IMR-90 (cell line): ENCODE data around the gene ZNRF3. TPM values are rescaled to one million over a fixed set of nuclear protein-coding genes. Genes with fewer than 3 reads are reported as not detected.

Experiments
- ATAC-seq: fragments of 200-7000 bp; cut with Tn5 transposase; 2 replicates; pipeline ENCODE4 v1.9.1; 2020; ENCODE audit warnings: low read depth, mild to moderate bottlenecking, moderate library complexity
- BruUV-seq: library from RNA; stranded (reverse); fragments of 400-500 nt; replicated peaks from 2 replicates; lab custom pipeline; 2021; lab: Mats Ljungman, UMichigan
- CTCF ChIA-PET: fragments of 300-600 bp; formaldehyde crosslinking; extraction: SDS; loops from one replicate; lab custom pipeline; 2021; ENCODE audit warnings: antibody characterized with exemption; lab: Yijun Ruan, JAX
- POLR2A ChIA-PET: fragments of 300-600 bp; sonication (Branson Sonifier 250); formaldehyde crosslinking; loops from one replicate; lab custom pipeline; 2022; ENCODE audit warnings: antibody characterized with exemption; ENCODE audit not compliant: unreplicated experiment; lab: Charles Lee
- DNase-seq: peaks from one replicate; pipeline ENCODE4 v3.0.0; 2013
- H2AFZ ChIP-seq: replicated peaks from 2 replicates; pipeline ENCODE3; 2013; ENCODE audit warnings: low read length, mild to moderate bottlenecking; ENCODE audit not compliant: poor library complexity
- H2AK5ac ChIP-seq: 2 replicates; pipeline ENCODE4 v1.6.1; 2013; ENCODE audit warnings: low read depth, low read length, inconsistent platforms
- H2AK9ac ChIP-seq: replicated peaks from 2 replicates; pipeline ENCODE3; 2013; ENCODE audit warnings: mild to moderate bottlenecking, low read depth, low read length, moderate library complexity; ENCODE audit not compliant: poor library complexity
- H2BK120ac ChIP-seq: 2 replicates; pipeline ENCODE4 v1.6.1; 2013; ENCODE audit warnings: low read depth, low read length, inconsistent platforms
- H2BK15ac ChIP-seq: 3 replicates; pipeline ENCODE4 v1.6.1; 2013; ENCODE audit warnings: low read depth, low read length, inconsistent platforms
- H2BK20ac ChIP-seq: 2 replicates; pipeline ENCODE4 v1.6.1; 2013; ENCODE audit warnings: low read depth, mild to moderate bottlenecking, inconsistent platforms, low read length, moderate library complexity
- H2BK5ac ChIP-seq: 2 replicates; pipeline ENCODE4 v1.6.1; 2013; ENCODE audit warnings: mild to moderate bottlenecking, low read depth, low read length, inconsistent platforms; ENCODE audit not compliant: poor library complexity, severe bottlenecking
- H3K14ac ChIP-seq: replicated peaks from 2 replicates; pipeline ENCODE4 v1.6.1; 2013; ENCODE audit warnings: low read depth, low read length, inconsistent platforms
- H3K18ac ChIP-seq: 2 replicates; pipeline ENCODE4 v1.6.1; 2013; ENCODE audit warnings: low read depth, low read length, control low read depth
- H3K23ac ChIP-seq: 2 replicates; pipeline ENCODE4 v1.6.1; 2013; ENCODE audit warnings: low read depth, low read length, inconsistent platforms
- H3K27ac ChIP-seq: 2 replicates; pipeline ENCODE4 v1.5.1; 2013; ENCODE audit warnings: mild to moderate bottlenecking, control low read depth, low read length; ENCODE audit not compliant: insufficient read depth
- H3K27me3 ChIP-seq: 2 replicates; pipeline ENCODE4 v1.6.1; 2013; ENCODE audit warnings: low read length; ENCODE audit not compliant: control insufficient read depth, insufficient read depth
- H3K36me3 ChIP-seq: 2 replicates; pipeline ENCODE4 v1.6.1; 2013; ENCODE audit warnings: low read length, mixed read lengths; ENCODE audit not compliant: control insufficient read depth, insufficient read depth
- H3K4ac ChIP-seq: 2 replicates; pipeline ENCODE4 v1.6.1; 2013; ENCODE audit warnings: low read depth, low read length, inconsistent platforms
- H3K4me1 ChIP-seq: 2 replicates; pipeline ENCODE4 v1.6.1; 2013; ENCODE audit warnings: low read length, mixed read lengths; ENCODE audit not compliant: control insufficient read depth, insufficient read depth
- H3K4me2 ChIP-seq: 2 replicates; pipeline ENCODE4 v1.6.1; 2013; ENCODE audit warnings: low read depth, mild to moderate bottlenecking, control low read depth, low read length, moderate library complexity
- H3K4me3 ChIP-seq: 2 replicates; pipeline ENCODE4 v1.5.1; 2013; ENCODE audit warnings: low read depth, mild to moderate bottlenecking, control low read depth, low read length, moderate library complexity; ENCODE audit not compliant: insufficient read depth
- H3K56ac ChIP-seq: 2 replicates; pipeline ENCODE4 v1.6.1; 2013; ENCODE audit warnings: low read length, inconsistent platforms; ENCODE audit not compliant: insufficient read depth; ENCODE audit errors: extremely low read depth
- H3K79me1 ChIP-seq, 2 experiments: 2 replicates each; pipeline ENCODE4 v1.6.1; 2013; ENCODE audit warnings: low read length in 2 of 2, inconsistent platforms in 1 of 2, low read depth in 1 of 2
- H3K9ac ChIP-seq: 2 replicates; pipeline ENCODE4 v1.6.1; 2013; ENCODE audit warnings: low read depth, low read length, control low read depth
- H3K9me1 ChIP-seq: 2 replicates; pipeline ENCODE4 v1.6.1; 2013; ENCODE audit warnings: low read length, inconsistent platforms; ENCODE audit not compliant: insufficient read depth
- H3K9me3 ChIP-seq: 2 replicates; pipeline ENCODE4 v1.6.1; 2013; ENCODE audit warnings: low read length; ENCODE audit not compliant: control insufficient read depth, insufficient read depth
- H4K20me1 ChIP-seq: 2 replicates; pipeline ENCODE4 v1.6.1; 2013; ENCODE audit warnings: low read length, inconsistent platforms; ENCODE audit not compliant: insufficient read depth
- H4K5ac ChIP-seq: 2 replicates; pipeline ENCODE4 v1.6.1; 2013; ENCODE audit warnings: mild to moderate bottlenecking, low read depth, low read length, control low read depth
- H4K8ac ChIP-seq, 2 experiments: 2 replicates each; pipeline ENCODE4 v1.6.1; 2013; ENCODE audit warnings: low read depth in 2 of 2, low read length in 2 of 2, control low read depth in 1 of 2, inconsistent platforms in 1 of 2
- H4K91ac ChIP-seq: 2 replicates; pipeline ENCODE4 v1.6.1; 2013; ENCODE audit warnings: low read depth, low read length, inconsistent platforms; ENCODE audit not compliant: insufficient read depth
- BHLHE40 ChIP-seq: fragments of 150-350 bp; IDR thresholded peaks from 2 replicates; pipeline ENCODE4 v1.6.1; 2016; ENCODE audit warnings: mild to moderate bottlenecking, low read depth, low read length
- CEBPB ChIP-seq: IDR thresholded peaks from 2 replicates; pipeline ENCODE4 v1.6.1; 2012; ENCODE audit warnings: low read depth, low read length, improper control_type of control experiment
- MAFK ChIP-seq: IDR thresholded peaks from 2 replicates; pipeline ENCODE4 v1.6.1; 2012; ENCODE audit warnings: low read depth, low read length, improper control_type of control experiment
- MAZ ChIP-seq: IDR thresholded peaks from 2 replicates; pipeline ENCODE4 v1.6.1; 2012; ENCODE audit warnings: low read depth, mild to moderate bottlenecking, low read length, improper control_type of control experiment, moderate library complexity, borderline replicate concordance
- WGBS, 2 experiments: methylation state at CpG; one replicate each; pipeline versions ENCODE4 v1.1.5 to v1.1.7; 2013; ENCODE audit warnings: missing lambda C conversion rate in 2 of 2; ENCODE audit not compliant: insufficient read length in 1 of 2; ENCODE audit errors: extremely low coverage in 2 of 2; 5-methylcytosine and 5-hydroxymethylcytosine counted together
- dilution Hi-C: fragments of 300-500 bp; cut with HindIII; formaldehyde crosslinking; loops from one replicate; pipeline ENCODE4 v1.14.3; 2018; ENCODE audit warnings: low sequenced_read_pairs; ENCODE audit not compliant: unreplicated experiment
- in situ Hi-C: fragments of 300-500 bp; cut with MboI; formaldehyde crosslinking; loops from 3 replicates; pipeline ENCODE4 v1.14.3; 2019; ENCODE audit warnings: low sequenced_read_pairs, inconsistent platforms, mixed read lengths
- intact Hi-C: fragments of 100-400 bp; cut with micrococcal nuclease; formaldehyde crosslinking; loops from 2 replicates; pipeline ENCODE4 v1.10.0; 2022
- polyA plus RNA-seq, 3 experiments: library from polyadenylated mRNA; depleted of rRNA; stranded (reverse); fragments of >200 nt; gene quantifications; 2 replicates each; pipeline ENCODE4 v1.2.3, GENCODE V29; 2012; ENCODE audit warnings: low replicate concordance in 1 of 3
- total RNA-seq: library from RNA; depleted of rRNA; stranded (reverse); fragments of >200 nt; gene quantifications from 2 replicates; pipeline ENCODE4 v1.2.3, GENCODE V29; 2012

The ZNRF3 gene
- total and polyA plus RNA-seq, 2 of the 4 experiments (the other 2 are of a cell fraction) = 1.4 to 2.4 TPM

DNA sequence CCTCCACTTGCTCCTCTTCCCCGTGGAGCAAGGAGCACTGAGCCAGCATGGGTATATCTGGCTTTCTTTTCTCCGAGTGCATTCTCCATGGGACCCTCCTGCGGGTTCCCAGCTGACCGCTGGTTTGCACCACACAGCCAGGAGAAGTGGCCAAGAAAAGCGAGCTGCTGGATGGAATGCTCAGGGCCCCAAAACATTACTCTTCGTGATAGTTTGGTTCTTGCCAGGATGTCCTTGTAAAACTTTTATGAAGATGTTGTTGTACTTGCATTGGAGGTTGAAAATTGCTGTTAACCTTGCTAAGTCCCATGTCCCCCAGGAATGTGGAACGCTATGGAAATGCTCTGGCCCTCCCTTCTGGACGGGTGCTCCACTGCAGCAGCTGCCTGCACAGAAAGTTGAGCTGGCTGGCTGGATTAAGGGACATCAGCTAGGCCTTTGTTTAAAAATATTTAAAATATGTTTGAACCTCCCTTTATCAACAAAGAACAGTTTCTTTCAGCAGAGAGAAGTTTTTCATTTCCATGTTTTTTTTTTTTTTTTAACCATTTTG is 68.7 kb downstream of the ZNRF3 start (continued):
- TF ChIP-seq MAFK = no peak

- Histone ChIP-seq H3K18ac (no peak overlapping the region), H3K79me1 (peaks cover 2 to 45% of the 10 kb centered on the region in 2 experiments; a peak in 2 of 4 replicates), H3K56ac (no peak overlapping the region), H4K91ac (no peak overlapping the region), H4K5ac (no peak overlapping the region), H3K4me2 (peak overlapping the region; percentile 23), H3K9me1 (peaks cover 8% of the 10 kb centered on the region; the same call in 1 of the 2 replicates), H2BK20ac (no peak overlapping the region), H4K20me1 (peaks cover 9% of the 10 kb centered on the region; the same call in 1 of the 2 replicates), H3K4me1 (peaks cover 11% of the 10 kb centered on the region), H3K9me3 (no peaks in the 10 kb centered on the region), H3K36me3 (no peaks in the 10 kb centered on the region), H2AK5ac (no peak overlapping the region), H3K27me3 (no peaks in the 10 kb centered on the region), H2BK5ac (peak overlapping the region; percentile 17), H2AK9ac (no peak overlapping the region), H3K14ac (no peak overlapping the region), H2BK15ac (no peak overlapping the region), H2BK120ac (no peak overlapping the region), H3K27ac (no peak overlapping the region), H3K9ac (no peak overlapping the region), H4K8ac (no peak overlapping the region), H3K23ac (no peak overlapping the region), H3K4me3 (no peak overlapping the region), H2AFZ (no peak overlapping the region), H3K4ac (no peak overlapping the region)
- no peak for TF ChIP-seq BHLHE40
- TF ChIP-seq MAZ = no peak
- TF ChIP-seq CEBPB = peak; percentile 84
- dilution Hi-C loops (no loop called here), in situ Hi-C loops (no loop called here), intact Hi-C loops (loop anchor here (1.0 to 10.0 kb wide), 2 partner anchors 27 to 98 kb away; no protein-coding TSS in a partner anchor)
- WGBS, 2 experiments = no CpG with 5 or more reads among the region's 2 CpGs
- ATAC-seq (peak; percentile 57), DNase-seq (peak; percentile 80)
- BruUV-seq = no TSS peak
- ChIA-PET CTCF (interaction anchor here (0.6 kb wide), 1 partner anchor 97 kb away, joined by 3 read pairs; no protein-coding TSS in a partner anchor), POLR2A (no interaction called here)
Measured at GRCh38 chr22:28952857-28953256, 69.5 kb downstream of the ZNRF3 start.
